Erythroblast (primary cell): ENCODE data around the gene PGPEP1.

Experiments
- GATA1 ChIP-seq: IDR thresholded peaks from 2 replicates; pipeline ENCODE4 v1.6.1; 2011; ENCODE audit warnings: low read depth, mild to moderate bottlenecking, control low read depth, low read length, moderate library complexity
- POLR2A ChIP-seq: IDR thresholded peaks from 2 replicates; pipeline ENCODE4 v1.6.1; 2011; ENCODE audit warnings: mild to moderate bottlenecking, low read length

DNA sequence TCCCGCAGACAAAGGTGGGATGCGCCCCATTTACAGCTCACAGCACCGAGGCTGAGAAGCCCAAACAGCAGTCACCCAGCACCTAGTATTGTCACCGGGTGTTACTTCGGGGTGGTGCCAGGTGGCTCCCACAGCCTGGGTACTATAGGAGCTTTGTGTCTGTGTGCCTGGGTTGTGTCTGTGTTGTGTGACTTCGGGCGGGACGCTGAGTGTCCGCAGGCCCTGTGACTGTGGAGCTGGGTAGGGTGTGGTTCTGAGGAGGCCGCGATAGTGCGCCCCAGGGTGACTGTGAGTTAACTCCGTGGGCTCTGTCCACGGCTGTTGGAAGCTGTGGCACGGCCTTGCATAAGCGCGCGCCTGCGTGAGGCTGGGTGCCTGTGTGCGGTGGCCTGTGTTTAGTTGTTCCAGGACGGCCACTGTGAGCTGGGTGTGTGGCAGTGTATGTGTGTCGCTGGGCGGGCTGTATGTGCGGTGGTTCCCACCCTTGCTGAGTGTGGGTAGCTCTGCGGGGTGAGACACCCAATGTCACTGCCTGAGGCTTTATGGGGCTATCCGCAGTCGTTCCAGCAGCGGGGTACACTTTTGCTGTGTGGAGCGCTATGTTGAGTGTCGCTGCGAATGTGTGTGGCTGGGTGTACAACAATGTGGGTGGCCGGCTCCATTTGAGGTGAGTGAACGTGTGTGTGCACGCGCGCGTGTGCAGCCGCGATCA is 78.2 kb downstream of the PGPEP1 start:
- TF ChIP-seq POLR2A (no peak), GATA1 (no peak)
